Liver (tissue), 3 donors: ENCODE data around the gene TPBG.

Experiments
- CTCF ChIP-seq: fragments of 150-350 bp; IDR thresholded peaks from 2 replicates; pipeline ENCODE4 v1.5.1; 2017; ENCODE audit warnings: improper control_type of control experiment, low read depth, low read length; ENCODE audit not compliant: missing input control
- EGR1 ChIP-seq, 2 donors: IDR thresholded peaks; 2 replicates each; pipeline ENCODE4 v1.6.1; 2016 to 2018; ENCODE audit warnings: antibody characterized with exemption in 2 of 2, low read depth in 2 of 2
- FOXA1 ChIP-seq: IDR thresholded peaks from 2 replicates; pipeline ENCODE4 v1.6.1; 2016; ENCODE audit warnings: antibody characterized with exemption
- GABPA ChIP-seq, 2 donors: IDR thresholded peaks in 1 of 2; conservative IDR thresholded peaks in 1 of 2; 2 replicates each; pipeline ENCODE4 v1.6.1; 2016; ENCODE audit warnings: antibody characterized with exemption in 2 of 2, mild to moderate bottlenecking in 1 of 2, moderate library complexity in 1 of 2
- JUND ChIP-seq, 2 donors: IDR thresholded peaks; 2 replicates each; pipeline ENCODE4 v1.6.1; 2016; ENCODE audit warnings: antibody characterized with exemption in 2 of 2
- MAX ChIP-seq: IDR thresholded peaks from 2 replicates; pipeline ENCODE4 v1.6.1; 2016; ENCODE audit warnings: antibody characterized with exemption
- RAD21 ChIP-seq, 2 donors: IDR thresholded peaks; 2 replicates each; pipeline ENCODE4 v1.6.1; 2016; ENCODE audit warnings: antibody characterized with exemption in 2 of 2, mild to moderate bottlenecking in 2 of 2
- REST ChIP-seq: IDR thresholded peaks from 2 replicates; pipeline ENCODE4 v1.6.1; 2016; ENCODE audit warnings: antibody characterized with exemption, mild to moderate bottlenecking
- SP1 ChIP-seq: IDR thresholded peaks from 2 replicates; pipeline ENCODE4 v1.6.1; 2018; ENCODE audit warnings: antibody characterized with exemption, mild to moderate bottlenecking
- TAF1 ChIP-seq: conservative IDR thresholded peaks from 2 replicates; pipeline ENCODE4 v1.6.1; 2016; ENCODE audit warnings: antibody characterized with exemption, mild to moderate bottlenecking
- YY1 ChIP-seq: IDR thresholded peaks from 2 replicates; pipeline ENCODE4 v1.6.1; 2016; ENCODE audit warnings: antibody characterized with exemption, mild to moderate bottlenecking
- ZBTB33 ChIP-seq: IDR thresholded peaks from 2 replicates; pipeline ENCODE4 v1.6.1; 2016; ENCODE audit warnings: antibody characterized with exemption
- donor health status: healthy.
- donor health status: healthy.

GRCh38 chr6:82362878-82363427 lies 664 bp upstream of the TPBG start:
- no peak for TF ChIP-seq CTCF
- TF ChIP-seq GABPA (IDR thresholded peaks at IDR 0.05 in 1 of 2, conservative IDR thresholded peaks at IDR 0.05 in 1 of 2), result no peak
- no peak for TF ChIP-seq SP1
- no peak for TF ChIP-seq REST
- TF ChIP-seq JUND (IDR thresholded peaks at IDR 0.05), result no peak
- no peak for TF ChIP-seq MAX
- no peak for TF ChIP-seq EGR1 (IDR thresholded peaks at IDR 0.05; ENCODE audit: low read depth in 2 of 2)
- TF ChIP-seq TAF1, result no peak
- TF ChIP-seq YY1, result no peak
- TF ChIP-seq RAD21 (IDR thresholded peaks at IDR 0.05), result no peak
- no peak for TF ChIP-seq ZBTB33
- no peak for TF ChIP-seq FOXA1
